HEK293T (cell line): Measurements from ENCODE around the gene SMARCD1.

Experiments used
- CTCF ChIA-PET: fragments of 350-600 bp; formaldehyde crosslinking; extraction: SDS; loops from one replicate; lab custom pipeline; 2021; ENCODE audit warnings: antibody characterized with exemption, inconsistent platforms; lab: Yijun Ruan, JAX
- POLR2A ChIA-PET: fragments of 350-600 bp; formaldehyde crosslinking; extraction: SDS; loops from one replicate; lab custom pipeline; 2020; ENCODE audit warnings: antibody characterized with exemption, inconsistent platforms; lab: Yijun Ruan, JAX
- DNase-seq: peaks from one replicate; pipeline ENCODE4 v3.0.0; 2012; ENCODE audit warnings: mixed read lengths; ENCODE audit errors: extremely low spot score
- ARNT ChIP-seq: fragments of 450-650 bp; IDR thresholded peaks from 2 replicates; pipeline ENCODE4 v1.6.1; 2017; ENCODE audit warnings: mild to moderate bottlenecking
- BHLHE40 ChIP-seq: fragments of 450-650 bp; IDR thresholded peaks from 2 replicates; pipeline ENCODE4 v1.6.1; 2016; ENCODE audit warnings: mild to moderate bottlenecking, moderate library complexity, borderline replicate concordance
- CTBP1 ChIP-seq: fragments of 450-650 bp; IDR thresholded peaks from 2 replicates; pipeline ENCODE4 v1.6.1; 2016; ENCODE audit warnings: borderline replicate concordance
- ELF4 ChIP-seq: fragments of 450-650 bp; IDR thresholded peaks from 2 replicates; pipeline ENCODE4 v1.6.1; 2017; ENCODE audit warnings: antibody characterized with exemption
- FOXA1 ChIP-seq: fragments of 450-650 bp; IDR thresholded peaks from 2 replicates; pipeline ENCODE4 v1.6.1; 2016; ENCODE audit warnings: mild to moderate bottlenecking
- FOXK2 ChIP-seq: fragments of 450-650 bp; IDR thresholded peaks from 2 replicates; pipeline ENCODE4 v1.6.1; 2016; ENCODE audit warnings: mild to moderate bottlenecking
- FOXM1 ChIP-seq: fragments of 450-650 bp; IDR thresholded peaks from 2 replicates; pipeline ENCODE4 v1.6.1; 2017; ENCODE audit warnings: mild to moderate bottlenecking, borderline replicate concordance
- HDGF ChIP-seq: fragments of 450-650 bp; IDR thresholded peaks from 2 replicates; pipeline ENCODE4 v1.6.1; 2017; ENCODE audit warnings: antibody characterized with exemption, borderline replicate concordance
- L3MBTL2 ChIP-seq: fragments of 450-650 bp; conservative IDR thresholded peaks from 2 replicates; pipeline ENCODE4 v1.6.1; 2016; ENCODE audit warnings: mild to moderate bottlenecking
- LEF1 ChIP-seq: fragments of 450-650 bp; IDR thresholded peaks from 2 replicates; pipeline ENCODE4 v1.6.1; 2017; ENCODE audit warnings: mild to moderate bottlenecking, borderline replicate concordance
- NFRKB ChIP-seq: fragments of 450-650 bp; IDR thresholded peaks from 2 replicates; pipeline ENCODE4 v1.6.1; 2016; ENCODE audit warnings: mild to moderate bottlenecking, moderate library complexity
- SP1 ChIP-seq: fragments of 450-650 bp; IDR thresholded peaks from 2 replicates; pipeline ENCODE4 v1.6.1; 2017
- SUZ12 ChIP-seq: fragments of 450-650 bp; IDR thresholded peaks from 2 replicates; pipeline ENCODE4 v1.6.1; 2016; ENCODE audit warnings: mild to moderate bottlenecking
- TARDBP ChIP-seq: fragments of 450-650 bp; IDR thresholded peaks from 2 replicates; pipeline ENCODE4 v1.6.1; 2016
- ZNF384 ChIP-seq: fragments of 450-650 bp; IDR thresholded peaks from 2 replicates; pipeline ENCODE4 v1.6.1; 2016
- TF ChIP-seq, protein P1 (sequence below): fragments of 450-650 bp; IDR thresholded peaks from 2 replicates; pipeline ENCODE4 v1.6.1; 2016

The SMARCD1 gene

GRCh38 chr12:50084775-50085614, at the start of gene SMARCD1:
Gene SMARCD1, plus strand, starts transcription at chr12:50085342. Its CDS starts 28 bp downstream, at chr12:50085370.
- CTCF ChIA-PET = interaction anchor here (0.5 to 2.3 kb wide), 19 partner anchors 11 to 562 kb away, joined by 3 to 16 read pairs (median 4); partner anchors contain the start of gene COX14
- peak; percentile 88 for DNase-seq
- POLR2A ChIA-PET = interaction anchor here (0.6 to 2.6 kb wide), 30 partner anchors 10 to 410 kb away, joined by 3 to 56 read pairs (median 4); partner anchors contain the start of genes CERS5, COX14, RACGAP1 and TMBIM6
- TF ChIP-seq FOXM1 = no peak
- TF ChIP-seq BHLHE40 = no peak
- TF ChIP-seq L3MBTL2 = no peak
- TF ChIP-seq, protein P1, sequence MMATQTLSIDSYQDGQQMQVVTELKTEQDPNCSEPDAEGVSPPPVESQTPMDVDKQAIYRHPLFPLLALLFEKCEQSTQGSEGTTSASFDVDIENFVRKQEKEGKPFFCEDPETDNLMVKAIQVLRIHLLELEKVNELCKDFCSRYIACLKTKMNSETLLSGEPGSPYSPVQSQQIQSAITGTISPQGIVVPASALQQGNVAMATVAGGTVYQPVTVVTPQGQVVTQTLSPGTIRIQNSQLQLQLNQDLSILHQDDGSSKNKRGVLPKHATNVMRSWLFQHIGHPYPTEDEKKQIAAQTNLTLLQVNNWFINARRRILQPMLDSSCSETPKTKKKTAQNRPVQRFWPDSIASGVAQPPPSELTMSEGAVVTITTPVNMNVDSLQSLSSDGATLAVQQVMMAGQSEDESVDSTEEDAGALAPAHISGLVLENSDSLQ = no peak
- TF ChIP-seq ZNF384 = no peak

- POLR2A ChIA-PET = interaction anchor here (0.7 to 1.7 kb wide), 2 partner anchors 20 to 46 kb away, joined by 3 to 7 read pairs; no protein-coding TSS in a partner anchor
- no peak for DNase-seq
- TF ChIP-seq SUZ12 = no peak
- TF ChIP-seq ELF4 = no peak
- TF ChIP-seq TARDBP = no peak
- TF ChIP-seq FOXK2 = no peak
- TF ChIP-seq FOXM1 = no peak
- TF ChIP-seq NFRKB = no peak
- no peak for TF ChIP-seq HDGF
- TF ChIP-seq FOXA1 = no peak
- no peak for TF ChIP-seq CTBP1
- no peak for TF ChIP-seq BHLHE40
- no peak for TF ChIP-seq SP1
- no peak for TF ChIP-seq ZNF384
- CTCF ChIA-PET = interaction anchor here (0.6 to 3.4 kb wide), 16 partner anchors 9 to 283 kb away, joined by 3 to 31 read pairs (median 4); partner anchors contain the start of genes COX14 and RACGAP1
These were observed 46.8 kb upstream of the SMARCD1 start for GRCh38 chr12:50038336-50038735.

DNA sequence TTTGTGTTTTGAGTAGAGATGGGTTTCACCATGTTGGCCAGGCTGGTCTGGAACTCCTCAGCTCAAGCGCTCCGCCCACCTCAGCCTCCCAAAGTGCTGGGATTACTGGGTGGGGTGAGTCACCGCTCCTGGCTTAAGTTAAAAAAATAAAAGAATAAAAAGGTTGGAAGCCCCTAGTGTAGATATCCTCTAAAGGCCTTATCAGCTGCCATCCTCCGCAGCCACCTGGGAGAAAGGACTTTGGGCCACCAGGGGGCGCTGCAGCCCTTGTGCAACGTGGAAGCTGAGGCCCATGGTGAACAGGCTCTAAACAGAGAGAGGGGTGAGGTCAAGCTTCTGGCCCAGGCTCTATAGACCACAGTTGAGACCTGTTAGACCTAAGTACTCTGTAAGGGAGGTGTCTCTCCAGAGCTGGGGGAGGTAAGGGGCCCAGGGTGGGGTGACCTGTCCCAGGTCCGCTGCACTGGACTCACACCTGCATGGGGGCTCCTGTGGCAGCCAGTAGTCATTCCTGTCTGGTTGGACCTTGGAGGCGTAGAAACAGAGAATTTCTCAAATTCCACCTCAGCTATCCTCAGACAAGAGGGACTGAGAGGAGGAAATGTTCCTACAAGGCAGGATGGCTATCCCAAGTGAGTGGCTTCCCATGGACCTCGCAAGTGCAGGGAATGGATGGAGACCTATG, 45.8 kb upstream of the SMARCD1 start:
- CTCF ChIA-PET = interaction anchor here (0.6 to 3.4 kb wide), 24 partner anchors 8 to 215 kb away, joined by 3 to 31 read pairs (median 4); partner anchors contain the start of genes BCDIN3D, COX14, GPD1 and RACGAP1
- DNase-seq = peak; percentile 84
- POLR2A ChIA-PET = interaction anchor here (0.6 to 1.7 kb wide), 4 partner anchors 20 to 97 kb away, joined by 3 to 7 read pairs (median 4); no protein-coding TSS in a partner anchor
- TF ChIP-seq NFRKB (no peak), ARNT (no peak), HDGF (no peak), CTBP1 (no peak), ZNF384 (no peak), BHLHE40 (no peak), SP1 (no peak), L3MBTL2 (no peak), FOXM1 (no peak), FOXK2 (no peak), SUZ12 (no peak), ELF4 (no peak), TARDBP (no peak), LEF1 (no peak), FOXA1 (no peak)
- TF ChIP-seq, protein P1 = no peak

DNA sequence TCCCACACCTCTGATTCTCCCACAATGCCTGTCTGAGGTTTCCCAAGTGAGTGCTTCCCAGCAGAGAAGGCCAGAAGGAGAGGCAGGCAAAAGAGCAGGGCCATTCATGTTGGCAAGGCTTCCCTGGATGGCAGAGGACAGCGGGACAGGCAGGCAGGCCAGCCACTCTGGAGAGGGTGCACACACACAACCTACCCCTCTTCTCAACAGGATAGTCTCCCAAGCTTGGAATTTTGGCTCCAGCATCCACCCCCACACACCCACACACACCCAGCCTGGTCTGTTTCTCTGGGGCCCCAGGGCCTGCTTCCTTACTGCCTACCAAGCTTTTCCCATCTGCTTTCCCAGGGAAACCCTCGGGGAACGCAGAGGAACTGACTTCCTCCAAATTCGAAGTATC, 44.5 kb upstream of the SMARCD1 start:
- ChIA-PET POLR2A (no interaction called here), CTCF (interaction anchor here (3.4 kb wide), 1 partner anchor 14 kb away, joined by 31 read pairs; no protein-coding TSS in a partner anchor)
- TF ChIP-seq SUZ12 (no peak), LEF1 (no peak), SP1 (no peak), FOXM1 (no peak), L3MBTL2 (no peak), TARDBP (no peak), NFRKB (no peak), BHLHE40 (no peak), FOXK2 (no peak), HDGF (no peak), ELF4 (no peak), CTBP1 (no peak), FOXA1 (no peak)
- TF ChIP-seq, protein P1 = no peak
- DNase-seq = no peak

GRCh38 chr12:50041062-50041860, 43.9 kb upstream of the SMARCD1 start:
- TF ChIP-seq BHLHE40 (no peak), LEF1 (no peak), FOXK2 (no peak)
- ChIA-PET POLR2A (no interaction called here), CTCF (no interaction called here)
- no peak for DNase-seq
